SK-N-SH treated with all-trans-retinoic acid at 6 μM for 48 hours (cell line): Measurements from ENCODE around the gene PAK5.

Experiments
- TCF4 ChIP-seq: fragments of 250-450 bp; sonication (Bioruptor Pico); IDR thresholded peaks from 2 replicates; pipeline ENCODE4 v1.8.0; 2021; ENCODE audit warnings: mild to moderate bottlenecking, moderate library complexity, borderline replicate concordance
- ZFP3 ChIP-seq: fragments of 250-450 bp; sonication (Bioruptor Pico); IDR thresholded peaks from 2 replicates; pipeline ENCODE4 v1.5.0; 2020; ENCODE audit warnings: mild to moderate bottlenecking, moderate library complexity
- ZFP30 ChIP-seq: fragments of 450-650 bp; formaldehyde crosslinking; IDR thresholded peaks from 2 replicates; pipeline ENCODE4 v1.5.0; 2022; ENCODE audit warnings: mild to moderate bottlenecking, moderate library complexity
- ZNF8 ChIP-seq: fragments of 450-650 bp; formaldehyde crosslinking; IDR thresholded peaks from 2 replicates; pipeline ENCODE4 v1.5.0; 2020; ENCODE audit warnings: mild to moderate bottlenecking, moderate library complexity
- TF ChIP-seq, protein P1 (sequence below): fragments of 250-450 bp; sonication (Bioruptor Pico); IDR thresholded peaks from 2 replicates; pipeline ENCODE4 v1.8.0; 2020; ENCODE audit warnings: mild to moderate bottlenecking, moderate library complexity, borderline replicate concordance
- TF ChIP-seq, protein P2 (sequence below): fragments of 250-450 bp; sonication (Bioruptor Pico); IDR thresholded peaks from 2 replicates; pipeline ENCODE4 v1.5.1; 2021; ENCODE audit warnings: mild to moderate bottlenecking, moderate library complexity

DNA sequence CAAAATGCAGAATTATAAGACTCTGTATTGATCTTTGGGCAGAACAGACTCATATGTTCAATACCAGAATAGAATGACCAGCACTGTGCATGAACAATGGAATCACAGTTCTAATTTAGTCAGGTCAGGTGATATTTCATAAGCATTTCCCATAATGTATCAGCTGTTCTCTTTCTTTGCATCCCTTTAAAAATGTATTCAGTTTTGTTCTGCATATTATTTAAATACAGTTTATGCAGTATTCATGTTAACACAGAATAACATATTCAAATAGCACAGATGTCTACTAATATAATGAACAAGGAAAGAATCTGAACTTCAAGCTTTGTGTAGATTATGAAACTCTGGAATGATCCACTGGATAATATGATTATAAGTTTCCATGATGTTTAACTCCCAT, 196.0 kb downstream of the PAK5 start:
- no peak for TF ChIP-seq ZNF8 (CRISPR knock-in tag)
- TF ChIP-seq, protein P1, sequence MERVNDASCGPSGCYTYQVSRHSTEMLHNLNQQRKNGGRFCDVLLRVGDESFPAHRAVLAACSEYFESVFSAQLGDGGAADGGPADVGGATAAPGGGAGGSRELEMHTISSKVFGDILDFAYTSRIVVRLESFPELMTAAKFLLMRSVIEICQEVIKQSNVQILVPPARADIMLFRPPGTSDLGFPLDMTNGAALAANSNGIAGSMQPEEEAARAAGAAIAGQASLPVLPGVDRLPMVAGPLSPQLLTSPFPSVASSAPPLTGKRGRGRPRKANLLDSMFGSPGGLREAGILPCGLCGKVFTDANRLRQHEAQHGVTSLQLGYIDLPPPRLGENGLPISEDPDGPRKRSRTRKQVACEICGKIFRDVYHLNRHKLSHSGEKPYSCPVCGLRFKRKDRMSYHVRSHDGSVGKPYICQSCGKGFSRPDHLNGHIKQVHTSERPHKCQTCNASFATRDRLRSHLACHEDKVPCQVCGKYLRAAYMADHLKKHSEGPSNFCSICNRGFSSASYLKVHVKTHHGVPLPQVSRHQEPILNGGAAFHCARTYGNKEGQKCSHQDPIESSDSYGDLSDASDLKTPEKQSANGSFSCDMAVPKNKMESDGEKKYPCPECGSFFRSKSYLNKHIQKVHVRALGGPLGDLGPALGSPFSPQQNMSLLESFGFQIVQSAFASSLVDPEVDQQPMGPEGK (CRISPR knock-in tag): no peak
- no peak for TF ChIP-seq ZFP3 (CRISPR knock-in tag)
- no peak for TF ChIP-seq TCF4 (CRISPR knock-in tag)
- TF ChIP-seq ZFP30: no peak
- TF ChIP-seq, protein P2, sequence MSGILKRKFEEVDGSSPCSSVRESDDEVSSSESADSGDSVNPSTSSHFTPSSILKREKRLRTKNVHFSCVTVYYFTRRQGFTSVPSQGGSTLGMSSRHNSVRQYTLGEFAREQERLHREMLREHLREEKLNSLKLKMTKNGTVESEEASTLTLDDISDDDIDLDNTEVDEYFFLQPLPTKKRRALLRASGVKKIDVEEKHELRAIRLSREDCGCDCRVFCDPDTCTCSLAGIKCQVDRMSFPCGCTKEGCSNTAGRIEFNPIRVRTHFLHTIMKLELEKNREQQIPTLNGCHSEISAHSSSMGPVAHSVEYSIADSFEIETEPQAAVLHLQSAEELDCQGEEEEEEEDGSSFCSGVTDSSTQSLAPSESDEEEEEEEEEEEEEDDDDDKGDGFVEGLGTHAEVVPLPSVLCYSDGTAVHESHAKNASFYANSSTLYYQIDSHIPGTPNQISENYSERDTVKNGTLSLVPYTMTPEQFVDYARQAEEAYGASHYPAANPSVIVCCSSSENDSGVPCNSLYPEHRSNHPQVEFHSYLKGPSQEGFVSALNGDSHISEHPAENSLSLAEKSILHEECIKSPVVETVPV (CRISPR knock-in tag): no peak
